ENCODE results near the gene GPER1.

GPER1 gene

GRCh38 chr7:1090686-1091643 is 3.1 kb downstream of the GPER1 start:
- DNase-seq (ENCODE audit: low read depth), result no peak

GRCh38 chr7:1091644-1092027 is 3.7 kb downstream of the GPER1 start:
- no peak for DNase-seq (ENCODE audit: low read depth)

GRCh38 chr7:1092161-1092632 is 4.3 kb downstream of the GPER1 start:
- DNase-seq (ENCODE audit: low read depth), result no peak

- no peak for DNase-seq (ENCODE audit: low read depth)
These were observed 5.0 kb downstream of the GPER1 start for GRCh38 chr7:1092806-1093501.

- no peak for DNase-seq (ENCODE audit: low read depth)
These were observed 5.6 kb downstream of the GPER1 start for GRCh38 chr7:1093502-1093843.

- DNase-seq (ENCODE audit: low read depth), result no peak
These were observed 6.1 kb downstream of the GPER1 start for GRCh38 chr7:1093916-1094508.

- no peak for DNase-seq (ENCODE audit: low read depth)
These were observed 7.0 kb downstream of the GPER1 start for GRCh38 chr7:1094870-1095269.

GRCh38 chr7:1095621-1096155 is 7.8 kb downstream of the GPER1 start:
- DNase-seq (ENCODE audit: low read depth), result no peak

- DNase-seq (ENCODE audit: low read depth), result no peak
These were observed 8.5 kb downstream of the GPER1 start for GRCh38 chr7:1096156-1097119.

GRCh38 chr7:1097120-1097504 is 9.2 kb downstream of the GPER1 start:
- DNase-seq (ENCODE audit: low read depth), result no peak

- no peak for DNase-seq (ENCODE audit: low read depth)
These were observed 10.6 kb downstream of the GPER1 start for GRCh38 chr7:1098243-1099153.

GRCh38 chr7:1099154-1099542 is 11.2 kb downstream of the GPER1 start:
- no peak for DNase-seq (ENCODE audit: low read depth)

GRCh38 chr7:1099637-1100036 is 11.7 kb downstream of the GPER1 start:
- no peak for DNase-seq (ENCODE audit: low read depth)

GRCh38 chr7:1100386-1100785 is 12.5 kb downstream of the GPER1 start:
- DNase-seq (ENCODE audit: low read depth), result no peak

GRCh38 chr7:1100834-1101562 is 13.1 kb downstream of the GPER1 start:
- no peak for DNase-seq (ENCODE audit: low read depth)

GRCh38 chr7:1101563-1102431 is 13.9 kb downstream of the GPER1 start:
- no peak for DNase-seq (ENCODE audit: low read depth)

GRCh38 chr7:1103009-1103788 is 15.3 kb downstream of the GPER1 start:
- DNase-seq (ENCODE audit: low read depth), result no peak

All from stromal cell of bone marrow (primary cell).